ENCODE data around the gene STAG3. TPM values are rescaled to one million over a fixed set of nuclear protein-coding genes. Genes with fewer than 3 reads are reported as not detected.

Gene STAG3
- total RNA-seq, 1 experiment from 2014 or later, result 5.2 TPM

DNA sequence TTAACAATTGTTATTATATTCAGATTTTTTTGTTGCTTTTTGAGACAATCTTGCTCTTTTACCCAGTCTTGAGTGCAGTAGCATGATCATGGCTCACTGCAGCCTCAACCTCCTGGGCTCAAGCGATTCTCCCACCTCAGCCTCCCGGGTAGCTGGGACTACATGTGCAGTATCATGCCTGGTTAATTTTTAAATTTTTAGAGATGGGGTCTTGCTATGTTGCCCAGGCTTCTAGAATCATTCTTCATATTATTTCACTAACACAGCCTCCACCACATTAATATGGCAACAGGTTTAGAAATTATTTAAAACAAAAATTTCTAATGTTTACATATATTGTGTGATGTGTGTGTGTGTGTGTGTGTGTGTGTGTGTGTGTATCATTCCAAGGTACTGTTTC is 30.4 kb upstream of the STAG3 start:
- ATAC-seq (no peak), DNase-seq (ENCODE audit: low spot score) (no peak)
- POLR2A ChIA-PET, result interaction anchor here (1.1 kb wide), 1 partner anchor 192 kb away, joined by 3 read pairs; no protein-coding TSS in a partner anchor
- CTCF ChIA-PET, result interaction anchor here (1.0 to 3.1 kb wide), 2 partner anchors 16 to 19 kb away, joined by 3 to 49 read pairs; no protein-coding TSS in a partner anchor
- H3K4me3 Mint-ChIP-seq, result no peak overlapping the region
- peaks cover 16% of the 10 kb centered on the region for H3K36me3 Mint-ChIP-seq
- TF ChIP-seq ATF1 (CRISPR knock-in tag; IDR thresholded peaks at IDR 0.05) (no peak), CREM (CRISPR knock-in tag; IDR thresholded peaks at IDR 0.05) (no peak), FOXJ3 (CRISPR knock-in tag; IDR thresholded peaks at IDR 0.05; ENCODE audit: borderline replicate concordance) (no peak), ZNF121 (CRISPR knock-in tag; IDR thresholded peaks at IDR 0.05) (peak; percentile 11; the same call in 1 of the 2 replicates)
- H3K4me1 Mint-ChIP-seq, result peaks cover 13% of the 10 kb centered on the region
- H3K9me3 Mint-ChIP-seq, result peaks cover 11% of the 10 kb centered on the region
- H3K27me3 Mint-ChIP-seq (ENCODE audit: low read depth), result peaks cover 3% of the 10 kb centered on the region; the same call in 1 of the 2 replicates
- H3K27ac Mint-ChIP-seq, result no peak overlapping the region

- Mint-ChIP-seq H3K4me1 (peaks cover 17% of the 10 kb centered on the region), H3K27me3 (ENCODE audit: low read depth) (peaks cover 3% of the 10 kb centered on the region; the same call in 1 of the 2 replicates), H3K36me3 (peaks cover 20% of the 10 kb centered on the region), H3K27ac (peak overlapping the region; percentile 99), H3K9me3 (peaks cover 11% of the 10 kb centered on the region), H3K4me3 (peak overlapping the region; percentile 99)
- no peak for ATAC-seq
- POLR2A ChIA-PET, result interaction anchor here (0.7 to 1.6 kb wide), 10 partner anchors 9 to 961 kb away, joined by 3 to 5 read pairs (median 4); partner anchors contain the start of genes AP4M1, GAL3ST4, GPC2 and MEPCE
- no peak for DNase-seq (ENCODE audit: low spot score)
- TF ChIP-seq, protein P1, sequence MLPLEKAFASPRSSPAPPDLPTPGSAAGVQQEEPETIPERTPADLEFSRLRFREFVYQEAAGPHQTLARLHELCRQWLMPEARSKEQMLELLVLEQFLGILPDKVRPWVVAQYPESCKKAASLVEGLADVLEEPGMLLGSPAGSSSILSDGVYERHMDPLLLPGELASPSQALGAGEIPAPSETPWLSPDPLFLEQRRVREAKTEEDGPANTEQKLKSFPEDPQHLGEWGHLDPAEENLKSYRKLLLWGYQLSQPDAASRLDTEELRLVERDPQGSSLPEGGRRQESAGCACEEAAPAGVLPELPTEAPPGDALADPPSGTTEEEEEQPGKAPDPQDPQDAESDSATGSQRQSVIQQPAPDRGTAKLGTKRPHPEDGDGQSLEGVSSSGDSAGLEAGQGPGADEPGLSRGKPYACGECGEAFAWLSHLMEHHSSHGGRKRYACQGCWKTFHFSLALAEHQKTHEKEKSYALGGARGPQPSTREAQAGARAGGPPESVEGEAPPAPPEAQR (CRISPR knock-in tag; IDR thresholded peaks at IDR 0.05), result no peak
- TF ChIP-seq ZNF121 (CRISPR knock-in tag; IDR thresholded peaks at IDR 0.05), result 0 out of 2 replicates have a peak, but pooled peaks have one; percentile 37
- CTCF ChIA-PET, result interaction anchor here (0.6 to 3.1 kb wide), 15 partner anchors 9 to 321 kb away, joined by 3 to 49 read pairs (median 4); partner anchors contain the start of genes AP4M1 and GAL3ST4
These were observed 29.5 kb upstream of the STAG3 start for GRCh38 chr7:100148225-100148558.

- H3K27me3 Mint-ChIP-seq (ENCODE audit: low read depth), result peaks cover 3% of the 10 kb centered on the region; the same call in 1 of the 2 replicates
- POLR2A ChIA-PET, result interaction anchor here (0.6 to 1.6 kb wide), 13 partner anchors 9 to 960 kb away, joined by 3 to 5 read pairs (median 3); partner anchors contain the start of genes AP4M1, GAL3ST4, GPC2 and MBLAC1
- peak; percentile 99 for DNase-seq (ENCODE audit: low spot score)
- peaks cover 24% of the 10 kb centered on the region for H3K36me3 Mint-ChIP-seq
- peak within 1 kb of the TSS; percentile 99 for H3K27ac Mint-ChIP-seq
- peak within 1 kb of the TSS; percentile 99 for H3K4me3 Mint-ChIP-seq
- CTCF ChIA-PET, result interaction anchor here (0.6 to 3.1 kb wide), 15 partner anchors 9 to 320 kb away, joined by 3 to 49 read pairs (median 4); partner anchors contain the start of genes AP4M1 and GAL3ST4
- ATAC-seq, result peak; percentile 98
- peaks cover 20% of the 10 kb centered on the region for H3K4me1 Mint-ChIP-seq
- peaks cover 11% of the 10 kb centered on the region for H3K9me3 Mint-ChIP-seq
- TF ChIP-seq JAZF1 (CRISPR knock-in tag; IDR thresholded peaks at IDR 0.05) (no peak), ZNF121 (CRISPR knock-in tag; IDR thresholded peaks at IDR 0.05) (no peak), NR2C2 (CRISPR knock-in tag; IDR thresholded peaks at IDR 0.05) (no peak), STAT6 (CRISPR knock-in tag; conservative IDR thresholded peaks at IDR 0.05; ENCODE audit: low read depth) (no peak), RELA (CRISPR knock-in tag; IDR thresholded peaks at IDR 0.05; ENCODE audit: borderline replicate concordance) (no peak), NFYB (CRISPR knock-in tag; conservative IDR thresholded peaks at IDR 0.05; ENCODE audit: low read depth) (peak; percentile 91), ZNF512 (CRISPR knock-in tag; IDR thresholded peaks at IDR 0.05; ENCODE audit: borderline replicate concordance) (no peak), ZNF232 (CRISPR knock-in tag; IDR thresholded peaks at IDR 0.05) (peak; percentile 17; the same call in 1 of the 2 replicates), IRF1 (CRISPR knock-in tag; IDR thresholded peaks at IDR 0.05) (peak; percentile 59; the same call in 1 of the 2 replicates), FOXK1 (CRISPR knock-in tag; IDR thresholded peaks at IDR 0.05) (no peak; the same call in none of the 2 replicates), JUN (CRISPR knock-in tag; IDR thresholded peaks at IDR 0.05) (no peak), TEAD4 (CRISPR knock-in tag; IDR thresholded peaks at IDR 0.05) (no peak), ZNF425 (CRISPR knock-in tag; conservative IDR thresholded peaks at IDR 0.05) (no peak), EMX1 (CRISPR knock-in tag; IDR thresholded peaks at IDR 0.05) (no peak)
- TF ChIP-seq, protein P2, sequence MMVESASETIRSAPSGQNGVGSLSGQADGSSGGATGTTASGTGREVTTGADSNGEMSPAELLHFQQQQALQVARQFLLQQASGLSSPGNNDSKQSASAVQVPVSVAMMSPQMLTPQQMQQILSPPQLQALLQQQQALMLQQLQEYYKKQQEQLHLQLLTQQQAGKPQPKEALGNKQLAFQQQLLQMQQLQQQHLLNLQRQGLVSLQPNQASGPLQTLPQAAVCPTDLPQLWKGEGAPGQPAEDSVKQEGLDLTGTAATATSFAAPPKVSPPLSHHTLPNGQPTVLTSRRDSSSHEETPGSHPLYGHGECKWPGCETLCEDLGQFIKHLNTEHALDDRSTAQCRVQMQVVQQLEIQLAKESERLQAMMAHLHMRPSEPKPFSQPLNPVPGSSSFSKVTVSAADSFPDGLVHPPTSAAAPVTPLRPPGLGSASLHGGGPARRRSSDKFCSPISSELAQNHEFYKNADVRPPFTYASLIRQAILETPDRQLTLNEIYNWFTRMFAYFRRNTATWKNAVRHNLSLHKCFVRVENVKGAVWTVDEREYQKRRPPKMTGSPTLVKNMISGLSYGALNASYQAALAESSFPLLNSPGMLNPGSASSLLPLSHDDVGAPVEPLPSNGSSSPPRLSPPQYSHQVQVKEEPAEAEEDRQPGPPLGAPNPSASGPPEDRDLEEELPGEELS (CRISPR knock-in tag; IDR thresholded peaks at IDR 0.05), result no peak
These were observed 29.0 kb upstream of the STAG3 start, which contains the start of gene LAMTOR4 for GRCh38 chr7:100148559-100149328. Gene LAMTOR4 (plus strand): TSS chr7:100148918. CDS start chr7:100148973, 55 bp downstream.
